Left renal cortex interstitium (tissue), 4 donors: ENCODE results near the gene GABRB3. TPM values are rescaled to one million over a fixed set of nuclear protein-coding genes. Genes with fewer than 3 reads are reported as not detected.

Source experiments
- DNase-seq, 4 donors: peaks; one replicate each; pipeline ENCODE4 v3.0.0-alpha.2; 2013; ENCODE audit warnings: low read depth in 4 of 4, low spot score in 2 of 4, missing footprints in 1 of 4
- polyA plus RNA-seq, 4 donors: library from polyadenylated mRNA; unstranded; fragments of 120-200 nt; gene quantifications; one replicate each; pipeline ENCODE4 v1.2.1, GENCODE V29; 2013; ENCODE audit not compliant: insufficient read length in 4 of 4

The GABRB3 gene
- polyA plus RNA-seq, result 1 to 10 TPM; 5.7 to 7.8 (median 6.5) TPM

- no peak for DNase-seq
Measured at GRCh38 chr15:26772154-26773066, at the start of gene GABRB3. TSS of gene GABRB3 (minus strand) at chr15:26773066.

- no peak for DNase-seq
Measured at GRCh38 chr15:26807517-26808427, 34.9 kb upstream of the GABRB3 start.

GRCh38 chr15:26806574-26806973 is 33.7 kb upstream of the GABRB3 start:
- DNase-seq, result no peak

DNA sequence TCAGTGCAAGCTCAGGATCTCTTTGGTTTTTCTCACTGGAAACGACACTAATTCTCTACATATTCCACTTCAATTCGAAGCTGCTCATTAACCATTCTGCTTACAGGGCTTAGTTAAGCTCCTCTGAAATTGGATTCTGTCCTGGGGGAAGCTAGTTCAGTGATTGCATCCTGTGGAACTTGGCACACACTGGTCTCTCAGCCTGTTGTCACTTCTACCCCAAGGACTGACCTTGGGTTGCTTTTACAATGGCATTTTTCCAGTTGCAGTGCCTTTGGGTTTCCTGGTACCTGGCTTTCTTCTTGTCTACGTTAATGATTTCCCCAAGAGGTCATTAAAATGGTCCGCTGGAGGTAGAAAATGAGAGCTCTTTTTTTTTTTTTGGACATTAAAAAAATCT is 33.3 kb upstream of the GABRB3 start:
- peak in 1 of 4 donors; percentile 4 for DNase-seq

DNA sequence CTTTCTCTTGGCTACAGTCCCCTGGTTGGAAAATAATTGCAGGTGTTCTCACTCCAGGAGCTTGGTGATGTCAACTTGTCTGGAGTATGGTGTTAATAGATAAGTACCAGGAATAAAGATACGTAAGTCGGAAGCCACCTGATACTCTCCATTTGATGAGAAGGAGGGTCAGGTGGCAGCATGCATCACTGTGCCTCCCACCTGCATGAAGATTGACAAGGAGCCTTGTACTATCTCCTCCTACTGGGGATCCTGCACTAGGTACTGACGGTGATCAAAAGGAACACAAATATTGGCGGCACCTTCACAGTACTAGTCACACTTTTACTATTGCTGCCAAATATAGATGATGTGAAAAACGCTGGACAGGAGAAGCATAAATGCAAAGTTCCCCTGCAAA is 32.6 kb upstream of the GABRB3 start:
- no peak for DNase-seq

- DNase-seq, result no peak
Measured at GRCh38 chr15:26804063-26804804, 31.4 kb upstream of the GABRB3 start.

DNA sequence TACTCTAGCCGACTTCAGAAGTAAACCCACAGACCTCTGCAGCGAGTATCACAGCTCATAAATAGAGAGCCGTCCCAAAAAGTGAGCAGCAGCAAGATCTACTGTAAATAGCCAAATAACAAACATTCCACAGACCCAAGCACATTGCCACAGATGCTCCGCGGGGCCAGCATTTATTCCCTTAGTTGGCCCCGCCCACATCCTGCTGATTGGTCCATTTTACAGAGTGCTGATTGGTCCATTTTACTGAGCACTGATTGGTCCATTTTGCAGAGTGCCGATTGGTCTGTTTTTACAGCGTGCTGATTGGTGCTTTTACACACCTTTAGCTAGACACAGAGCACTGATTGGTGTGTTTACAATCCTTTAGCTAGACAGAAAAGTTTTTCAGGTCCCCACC is 17.3 kb upstream of the GABRB3 start:
- no peak for DNase-seq

- DNase-seq, result no peak
Measured at GRCh38 chr15:26781816-26782215, 8.9 kb upstream of the GABRB3 start.

DNA sequence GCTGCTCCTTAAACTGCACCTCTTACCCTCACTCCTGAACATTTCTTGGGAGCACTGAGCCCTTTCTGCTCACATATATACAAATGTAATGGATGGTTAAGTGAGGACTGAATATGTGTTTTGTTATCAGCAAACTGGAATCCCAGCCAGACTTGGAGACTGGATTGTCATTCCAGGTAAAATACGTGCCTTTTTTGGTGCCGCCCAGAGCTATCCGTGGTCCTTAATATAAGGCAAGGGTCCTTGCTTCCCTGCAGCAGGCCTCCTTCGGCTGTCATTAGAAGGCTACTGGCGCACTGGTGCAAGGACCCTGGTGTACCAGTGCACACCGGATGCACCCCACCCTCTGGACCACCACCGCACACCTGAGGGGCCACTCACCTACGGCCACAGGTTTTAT is 1.1 kb upstream of the GABRB3 start:
- DNase-seq, result no peak

DNA sequence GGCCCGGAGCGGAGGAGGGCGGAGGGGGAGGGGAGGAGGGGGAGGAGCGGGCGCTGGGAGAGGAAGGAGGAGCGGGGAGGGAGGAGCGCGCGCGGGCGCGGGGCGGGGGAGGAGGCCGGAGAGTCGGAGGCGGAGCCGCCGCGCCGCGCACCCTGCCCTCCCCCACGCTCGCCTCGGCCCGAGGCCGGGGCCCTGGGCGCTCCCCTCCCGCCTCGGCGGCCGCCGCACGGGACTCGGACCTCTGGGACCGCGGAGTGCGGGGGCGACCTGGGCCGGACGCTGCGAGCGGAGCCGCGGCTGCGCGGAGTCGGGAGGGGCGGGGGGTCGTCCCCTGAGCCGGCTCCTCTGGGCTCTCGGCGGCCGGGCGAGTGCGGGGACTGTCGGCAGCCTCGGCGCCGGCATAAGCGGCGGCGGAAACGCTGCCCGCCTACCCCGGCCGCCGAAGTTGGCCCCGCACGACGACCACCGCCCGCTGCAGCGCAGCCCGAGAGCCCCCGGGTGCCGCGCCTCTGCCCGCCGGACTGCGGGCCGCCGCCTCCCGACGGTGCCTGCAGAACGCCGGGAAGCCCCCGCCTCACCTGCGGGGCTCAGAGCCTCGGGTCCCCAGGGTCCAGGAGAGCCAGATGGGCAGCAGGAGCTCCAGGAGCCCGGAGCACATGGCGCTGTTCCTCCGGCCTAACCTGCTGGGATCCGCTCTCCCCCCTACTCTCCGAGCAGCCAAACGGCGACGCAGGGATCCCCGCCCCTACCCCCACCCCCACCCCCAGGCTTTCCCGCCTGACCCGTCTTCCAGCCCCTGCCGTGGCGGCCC is 406 bp upstream of the GABRB3 start:
- DNase-seq, result no peak

- peak; percentile 51 to 68 (median 62) for DNase-seq
Measured at GRCh38 chr15:26771578-26772153, 1.2 kb downstream of the GABRB3 start.

DNA sequence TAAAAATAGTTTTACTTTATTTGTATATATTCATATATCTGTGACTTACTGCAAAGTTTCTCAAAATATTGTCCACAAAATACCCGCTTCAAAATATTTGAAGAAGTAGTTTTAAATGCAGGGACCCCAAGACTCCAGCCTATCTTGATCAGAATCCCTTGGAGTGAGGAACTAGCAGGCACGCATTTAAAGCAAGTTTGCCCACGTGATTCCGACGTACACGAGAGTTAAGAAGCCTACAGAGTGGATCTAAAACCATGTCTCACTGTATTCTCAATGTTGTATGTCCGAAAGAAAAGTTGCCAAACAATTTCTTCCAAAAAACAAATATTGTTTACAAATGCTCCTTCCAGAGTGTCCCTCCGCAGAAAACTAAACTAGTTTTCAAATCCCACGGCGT is 1.7 kb downstream of the GABRB3 start:
- DNase-seq, result no peak

DNA sequence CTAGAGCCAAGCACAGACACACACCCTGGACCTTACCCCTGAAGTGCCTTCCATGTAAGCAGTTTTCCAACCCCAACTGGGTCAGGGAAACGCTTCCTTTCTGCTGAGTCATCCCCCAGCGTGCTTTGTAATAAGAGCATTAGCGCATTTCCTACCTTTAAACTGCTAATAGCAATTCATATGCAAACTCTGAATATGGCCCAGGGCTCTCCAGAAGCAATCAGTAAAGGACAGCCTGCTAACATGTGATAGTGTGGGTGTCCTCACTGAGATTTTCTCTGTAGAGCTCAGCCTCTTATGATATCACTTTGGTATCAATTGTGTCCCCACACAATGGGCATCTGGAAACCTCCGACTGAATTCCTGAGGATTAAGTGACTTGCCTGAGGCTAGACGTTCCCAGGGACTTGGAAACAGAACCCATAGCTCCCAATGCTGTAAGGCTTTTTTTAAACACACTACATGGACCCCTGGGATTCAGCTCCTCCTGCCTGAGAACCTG is 5.6 kb downstream of the GABRB3 start:
- no peak for DNase-seq

GRCh38 chr15:26766262-26766661 is 6.6 kb downstream of the GABRB3 start:
- no peak for DNase-seq

- DNase-seq, result no peak
Measured at GRCh38 chr15:26759986-26760385, 12.9 kb downstream of the GABRB3 start.

DNA sequence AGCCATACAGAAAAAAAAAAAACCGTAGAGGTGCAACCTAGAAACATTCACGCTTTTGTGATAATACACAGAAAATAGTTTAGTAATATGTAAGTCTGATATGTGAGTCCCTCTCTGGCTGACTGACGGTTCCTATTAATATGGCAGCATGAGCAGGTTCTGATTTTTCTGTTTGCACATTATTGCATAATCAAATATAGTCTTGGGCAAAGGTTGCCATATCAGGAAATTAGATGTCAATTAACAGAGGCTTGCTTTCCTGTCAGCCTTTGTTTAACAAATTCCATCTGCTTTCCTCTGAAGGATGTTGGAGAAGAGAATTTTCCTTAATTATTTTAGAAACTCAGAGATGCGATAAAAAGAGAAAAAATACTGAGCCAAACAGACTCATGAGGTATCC is 14.8 kb downstream of the GABRB3 start:
- DNase-seq, result no peak

GRCh38 chr15:26757141-26757540 is 15.7 kb downstream of the GABRB3 start:
- DNase-seq, result no peak

DNA sequence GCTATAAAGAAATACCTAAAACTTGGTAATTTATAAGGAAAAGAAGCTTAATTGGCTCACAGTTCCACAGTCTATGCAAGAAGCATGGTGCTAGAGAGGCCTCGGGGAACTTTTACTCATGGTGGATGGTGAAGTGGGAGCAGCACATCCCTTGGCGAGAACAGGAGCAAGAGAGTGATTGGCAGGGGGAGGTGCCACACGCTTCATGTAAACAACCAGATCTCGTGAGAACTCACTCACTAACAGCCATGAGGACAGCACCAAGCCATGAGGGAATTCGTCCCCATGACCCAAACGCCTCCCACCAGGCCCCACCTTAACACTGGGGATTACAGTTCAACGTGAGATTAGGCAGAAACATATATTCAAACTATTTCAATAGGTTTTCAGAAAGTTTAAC is 28.0 kb downstream of the GABRB3 start:
- DNase-seq, result no peak

DNA sequence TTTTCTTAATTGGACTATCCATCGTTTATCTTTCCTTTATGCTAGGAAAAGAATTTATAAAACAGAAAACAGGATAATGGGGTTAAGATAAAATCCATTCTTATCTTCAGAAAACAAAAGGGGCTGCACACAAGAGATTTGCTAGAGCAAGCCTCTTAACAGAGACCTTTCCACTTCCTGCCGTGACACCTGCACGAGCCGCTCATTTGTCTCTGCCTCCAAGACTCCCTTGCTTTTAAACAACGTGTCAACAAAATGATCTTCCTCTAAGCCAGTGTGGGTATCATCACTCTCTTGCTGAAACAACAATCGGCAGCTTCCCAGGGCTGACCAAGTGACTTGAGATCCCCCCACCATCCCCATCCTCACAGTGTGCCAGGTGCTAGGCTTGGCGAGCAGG is 33.1 kb downstream of the GABRB3 start:
- no peak for DNase-seq
